Karpas-422 (cell line): ENCODE data around the gene ZNF621. TPM values are rescaled to one million over a fixed set of nuclear protein-coding genes. Genes with fewer than 3 reads are reported as not detected.

ENCODE experiments used
- DNase-seq: peaks from one replicate; pipeline ENCODE4 v3.0.0-alpha.2; 2015
- H2AFZ ChIP-seq: fragments of 200-600 bp; sonication (generic); 2 replicates; pipeline ENCODE4 v1.6.1; 2014; ENCODE audit warnings: antibody characterized with exemption, low read length, mixed read lengths
- H3K27ac ChIP-seq: fragments of 200-600 bp; sonication (generic); 2 replicates; pipeline ENCODE4 v1.5.1; 2014; ENCODE audit warnings: mild to moderate bottlenecking, low read length, moderate library complexity
- H3K27me3 ChIP-seq: fragments of 200-600 bp; sonication (generic); 2 replicates; pipeline ENCODE4 v1.6.1; 2014; ENCODE audit warnings: low read length, mixed read lengths
- H3K36me3 ChIP-seq: fragments of 200-600 bp; sonication (generic); 2 replicates; pipeline ENCODE4 v1.6.1; 2014; ENCODE audit warnings: low read length, mixed read lengths; ENCODE audit not compliant: insufficient read depth
- H3K4me1 ChIP-seq: fragments of 200-600 bp; sonication (generic); 2 replicates; pipeline ENCODE4 v1.6.1; 2014; ENCODE audit warnings: mild to moderate bottlenecking, low read length, mixed read lengths
- H3K4me2 ChIP-seq: fragments of 200-600 bp; sonication (generic); 2 replicates; pipeline ENCODE4 v1.6.1; 2014; ENCODE audit warnings: low read length, low read depth, mild to moderate bottlenecking; ENCODE audit not compliant: poor library complexity, severe bottlenecking
- H3K4me3 ChIP-seq: fragments of 200-600 bp; sonication (generic); 2 replicates; pipeline ENCODE4 v1.5.1; 2014; ENCODE audit warnings: mild to moderate bottlenecking, antibody characterized with exemption, low read length, mixed read lengths
- H3K79me2 ChIP-seq: fragments of 200-600 bp; sonication (generic); 2 replicates; pipeline ENCODE4 v1.6.1; 2014; ENCODE audit warnings: mild to moderate bottlenecking, low read length, mixed read lengths
- H3K9ac ChIP-seq: fragments of 200-600 bp; sonication (generic); 2 replicates; pipeline ENCODE4 v1.6.0; 2014; ENCODE audit warnings: low read length
- H3K9me2 ChIP-seq: fragments of 200-600 bp; sonication (generic), shearing (Covaris generic); replicated peaks from 2 replicates; pipeline ENCODE4 v1.6.0; 2014; ENCODE audit warnings: mild to moderate bottlenecking, low read length, moderate library complexity; ENCODE audit not compliant: insufficient read depth
- H3K9me3 ChIP-seq: fragments of 300-700, 200-600 bp; sonication (generic); 2 replicates; pipeline ENCODE4 v1.6.1; 2014; ENCODE audit warnings: low read length, mixed read lengths
- H4K20me1 ChIP-seq: fragments of 200-600 bp; sonication (generic); 2 replicates; pipeline ENCODE4 v1.6.1; 2014; ENCODE audit warnings: mild to moderate bottlenecking, antibody characterized with exemption, low read length, low read depth; ENCODE audit not compliant: insufficient read depth
- total RNA-seq: library from RNA; depleted of rRNA; stranded (reverse); fragments of >200 nt; shearing (Covaris generic); gene quantifications from 2 replicates; pipeline ENCODE4 v1.2.3, GENCODE V29; 2014; ENCODE audit warnings: low replicate concordance; rRNA removed

ZNF621 gene
- 6.2 and 14.7 TPM in 2 replicates for total RNA-seq

DNA sequence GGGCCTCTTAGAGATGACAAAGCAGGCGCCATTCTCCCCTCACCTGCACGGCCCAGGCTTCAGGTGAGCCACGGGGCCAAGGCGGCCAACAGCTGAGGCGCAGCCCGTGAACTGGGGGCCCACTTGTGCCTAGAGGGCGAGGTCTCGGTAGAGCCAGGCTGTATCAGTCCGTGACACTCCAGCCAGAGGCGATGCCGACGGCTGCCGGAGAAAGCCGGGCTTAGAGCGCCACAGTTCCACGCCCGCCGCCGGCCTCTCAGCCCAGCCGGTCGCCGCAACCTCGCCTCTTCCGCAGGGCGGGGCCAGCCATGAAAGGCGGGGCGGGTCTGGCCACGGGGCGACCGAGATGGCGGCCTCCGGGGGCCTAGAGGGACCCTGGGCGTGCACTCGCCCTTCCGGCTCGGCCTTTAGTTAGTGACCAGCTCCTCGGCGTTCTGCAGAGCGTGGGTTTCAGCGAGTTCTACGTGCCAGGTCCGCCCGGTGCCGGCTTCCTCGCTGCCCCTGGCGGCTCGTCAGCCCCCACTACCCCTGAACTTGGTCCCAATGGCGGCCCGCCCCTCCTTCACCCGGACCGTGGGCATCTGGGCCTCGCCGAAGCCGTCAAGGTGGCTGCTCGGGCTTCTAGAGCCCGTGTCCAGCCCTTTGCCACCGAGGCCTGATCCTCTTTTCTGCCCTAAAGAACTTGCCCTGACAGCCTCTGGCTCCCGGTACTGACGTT is at the start of gene ZNF621:
TSS of gene ZNF621 (plus strand) at position 393 of the 718 bp plus-strand sequence. CDS start 881 bp downstream, outside the sequence.
- Histone ChIP-seq H2AFZ (peak within 1 kb of the TSS; percentile 68), H3K4me3 (peak within 1 kb of the TSS; percentile 81), H3K27ac (no peak within 1 kb of the TSS)

DNA sequence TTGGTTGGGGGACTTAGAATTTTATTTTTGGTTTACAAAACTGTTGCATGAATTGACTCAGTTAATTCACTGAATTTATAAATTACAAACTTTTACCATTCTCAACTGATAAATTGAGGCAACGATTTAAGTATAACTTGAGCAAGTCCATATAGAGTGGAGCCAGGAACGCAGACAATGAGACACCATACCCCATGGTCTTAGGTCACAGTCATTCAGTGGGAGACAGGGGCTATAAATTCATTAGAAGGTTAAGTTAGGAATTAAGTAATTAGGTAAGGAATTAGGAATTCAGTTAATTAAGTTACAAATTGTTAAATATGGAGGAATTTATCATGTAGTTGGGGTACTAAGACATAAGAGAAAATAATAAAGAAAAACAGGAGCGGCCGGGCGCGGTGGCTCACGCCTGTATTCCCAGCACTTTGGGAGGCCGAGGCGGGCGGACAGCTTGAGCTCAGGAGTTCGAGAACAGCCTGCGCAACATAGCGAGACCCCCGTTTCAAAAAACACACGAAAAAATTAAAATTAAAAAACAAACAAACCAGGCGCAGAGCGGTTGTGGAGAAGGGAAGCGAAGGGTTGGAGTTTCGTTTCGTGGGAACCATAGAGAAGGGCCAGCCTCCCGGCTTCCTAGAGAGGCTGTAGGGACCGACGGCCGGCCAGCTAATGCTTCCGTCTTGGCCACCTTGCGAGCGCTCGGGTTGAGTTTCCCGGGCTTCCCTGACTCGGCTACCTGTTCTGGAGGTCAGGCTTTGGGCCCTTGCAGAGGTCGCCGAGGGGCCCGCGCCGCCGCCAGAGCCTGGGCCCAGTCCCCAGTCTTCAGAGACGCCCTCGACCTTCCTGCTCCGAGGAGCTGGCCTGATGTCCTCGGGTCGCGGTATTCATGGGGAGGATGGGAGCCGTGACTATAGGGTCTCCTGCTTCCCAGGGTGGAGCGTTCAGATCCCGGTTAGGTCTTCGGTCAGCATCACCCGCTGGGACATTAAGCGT is 48.0 kb upstream of the ZNF621 start, which contains the start of gene ZNF619:
TSS of gene ZNF619 (plus strand) at position 645 of the 993 bp plus-strand sequence. CDS start 858 bp downstream, outside the sequence.
- Histone ChIP-seq H4K20me1 (no peaks in the 10 kb centered on the region), H3K4me2 (peak within 1 kb of the TSS; percentile 97), H2AFZ (peak within 1 kb of the TSS; percentile 98), H3K9me2 (no peaks in the 10 kb centered on the region), H3K9ac (peak within 1 kb of the TSS; percentile 86), H3K4me1 (peaks cover 24% of the 10 kb centered on the region), H3K27ac (no peak within 1 kb of the TSS), H3K36me3 (no peaks in the 10 kb centered on the region), H3K9me3 (no peaks in the 10 kb centered on the region), H3K27me3 (no peaks in the 10 kb centered on the region), H3K79me2 (peaks cover 11% of the 10 kb centered on the region), H3K4me3 (peak within 1 kb of the TSS; percentile 82)
- peak; percentile 89 for DNase-seq

More for the DNA sequence above, at the start of gene ZNF621:
- no peaks in the 10 kb centered on the region for H3K9me3 ChIP-seq
- peak within 1 kb of the TSS; percentile 81 for H3K9ac ChIP-seq
- DNase-seq = peak; percentile 93
- no peaks in the 10 kb centered on the region for H3K27me3 ChIP-seq
- H3K9me2 ChIP-seq = no peaks in the 10 kb centered on the region
- no peaks in the 10 kb centered on the region for H4K20me1 ChIP-seq
- peaks cover 21% of the 10 kb centered on the region for H3K4me1 ChIP-seq
- H3K4me2 ChIP-seq = peak within 1 kb of the TSS; percentile 96
- peaks cover 18% of the 10 kb centered on the region for H3K36me3 ChIP-seq
- peaks cover 20% of the 10 kb centered on the region for H3K79me2 ChIP-seq

DNA sequence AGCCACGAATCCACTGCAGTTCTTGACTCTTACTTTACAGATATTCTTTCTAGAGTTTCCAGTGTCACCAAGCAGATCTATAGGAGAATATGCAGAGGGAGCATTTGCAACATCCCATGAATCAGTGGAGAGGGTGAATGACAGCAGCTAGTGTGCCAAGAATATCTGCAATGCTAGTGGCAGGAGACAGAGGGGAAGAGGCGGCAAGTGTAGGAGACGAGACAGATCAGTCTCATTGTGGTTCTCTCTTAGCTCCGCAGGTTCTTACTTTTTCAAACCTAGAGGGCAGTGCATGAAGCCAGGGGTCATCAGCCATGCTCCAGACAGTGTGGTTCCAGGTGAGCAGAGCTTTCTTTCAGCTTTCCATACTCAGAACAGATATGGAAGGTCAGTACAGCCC is 47.1 kb upstream of the ZNF621 start:
- H3K36me3 ChIP-seq = 0 out of 2 replicates have a peak, but pooled peaks cover 4% of the 10 kb centered on the region
- peak overlapping the region; percentile 86 for H3K9ac ChIP-seq
- no peaks in the 10 kb centered on the region for H3K9me2 ChIP-seq
- H3K4me2 ChIP-seq = peak overlapping the region; percentile 97
- H3K27ac ChIP-seq = no peak overlapping the region
- H3K4me3 ChIP-seq = peak overlapping the region; percentile 82
- no peaks in the 10 kb centered on the region for H3K27me3 ChIP-seq
- H4K20me1 ChIP-seq = no peaks in the 10 kb centered on the region
- H2AFZ ChIP-seq = peak overlapping the region; percentile 98; the same call in 1 of the 2 replicates
- no peaks in the 10 kb centered on the region for H3K9me3 ChIP-seq
- peak; percentile 53 for DNase-seq
- H3K79me2 ChIP-seq = peaks cover 11% of the 10 kb centered on the region
- peaks cover 25% of the 10 kb centered on the region for H3K4me1 ChIP-seq

DNA sequence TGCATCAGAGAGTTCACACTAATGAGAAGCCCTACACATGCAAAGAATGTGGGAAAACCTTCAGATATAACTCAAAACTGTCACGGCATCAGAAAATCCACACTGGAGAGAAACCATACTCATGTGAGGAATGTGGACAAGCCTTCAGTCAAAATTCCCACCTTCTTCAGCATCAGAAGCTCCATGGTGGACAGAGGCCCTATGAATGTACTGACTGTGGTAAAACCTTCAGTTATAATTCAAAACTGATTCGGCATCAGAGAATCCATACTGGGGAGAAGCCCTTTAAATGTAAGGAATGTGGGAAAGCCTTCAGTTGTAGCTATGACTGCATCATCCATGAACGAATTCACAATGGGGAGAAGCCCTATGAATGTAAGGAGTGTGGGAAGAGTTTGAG is 37.6 kb upstream of the ZNF621 start:
- no peaks in the 10 kb centered on the region for H3K4me1 ChIP-seq
- no peaks in the 10 kb centered on the region for H3K79me2 ChIP-seq
- no peaks in the 10 kb centered on the region for H3K9me2 ChIP-seq
- peaks cover 47% of the 10 kb centered on the region for H3K36me3 ChIP-seq
- H3K9ac ChIP-seq = no peak overlapping the region
- no peak for DNase-seq
- H2AFZ ChIP-seq = no peak overlapping the region
- H3K4me2 ChIP-seq = no peak overlapping the region
- H3K9me3 ChIP-seq = peaks cover 13% of the 10 kb centered on the region; the same call in 1 of the 2 replicates
- H3K27me3 ChIP-seq = no peaks in the 10 kb centered on the region
- no peak overlapping the region for H3K4me3 ChIP-seq
- H3K27ac ChIP-seq = no peak overlapping the region
- no peaks in the 10 kb centered on the region for H4K20me1 ChIP-seq

DNA sequence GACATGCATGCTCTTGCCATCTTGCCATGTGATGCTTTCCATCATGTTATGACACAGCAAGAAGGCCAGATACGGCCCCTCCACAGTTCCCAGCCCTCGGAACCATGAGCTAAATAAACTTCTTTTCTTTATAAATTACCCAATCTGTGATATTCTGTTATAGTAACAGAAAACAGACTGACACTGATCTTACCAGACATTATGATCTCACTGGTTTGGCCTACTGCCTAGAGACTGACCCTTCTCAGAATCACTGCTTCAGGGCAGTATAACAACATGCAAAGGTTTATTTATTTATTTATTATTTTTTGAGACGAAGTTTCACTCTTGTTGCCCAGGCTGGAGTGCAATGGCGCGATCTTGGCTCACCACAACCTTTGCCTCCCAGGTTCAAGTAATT is 33.8 kb upstream of the ZNF621 start:
- Histone ChIP-seq H3K27me3 (no peaks in the 10 kb centered on the region), H2AFZ (no peak overlapping the region), H3K36me3 (peaks cover 22% of the 10 kb centered on the region), H3K27ac (no peak overlapping the region), H3K4me3 (no peak overlapping the region), H3K9ac (no peak overlapping the region), H3K79me2 (no peaks in the 10 kb centered on the region), H3K9me2 (no peaks in the 10 kb centered on the region), H3K4me1 (no peaks in the 10 kb centered on the region), H4K20me1 (no peaks in the 10 kb centered on the region), H3K9me3 (peaks cover 11% of the 10 kb centered on the region; the same call in 1 of the 2 replicates), H3K4me2 (no peak overlapping the region)
- DNase-seq = no peak

DNA sequence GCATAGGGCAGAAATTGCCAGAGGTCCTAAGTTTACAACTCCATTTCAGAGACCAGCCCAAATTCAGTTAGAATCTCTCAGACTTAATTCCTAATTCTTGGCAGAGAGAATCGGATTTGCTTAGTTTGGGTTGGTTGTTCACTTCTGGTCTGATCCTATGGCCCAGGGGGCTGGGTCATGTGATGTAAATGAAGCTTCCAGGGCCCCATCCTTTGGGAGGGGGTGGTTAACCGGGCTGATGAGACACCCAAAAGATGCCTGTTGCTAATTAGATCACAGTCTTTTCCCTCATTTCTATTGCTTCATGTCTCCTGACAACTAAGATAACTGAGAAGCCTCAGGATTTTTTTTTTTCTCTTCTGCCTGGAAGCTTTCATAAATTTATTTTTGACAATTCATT is 30.1 kb upstream of the ZNF621 start:
- H4K20me1 ChIP-seq = no peaks in the 10 kb centered on the region
- no peak overlapping the region for H2AFZ ChIP-seq
- no peaks in the 10 kb centered on the region for H3K9me3 ChIP-seq
- no peak for DNase-seq
- H3K79me2 ChIP-seq = no peaks in the 10 kb centered on the region
- no peak overlapping the region for H3K4me3 ChIP-seq
- no peaks in the 10 kb centered on the region for H3K4me1 ChIP-seq
- no peaks in the 10 kb centered on the region for H3K36me3 ChIP-seq
- H3K9ac ChIP-seq = no peak overlapping the region
- no peaks in the 10 kb centered on the region for H3K9me2 ChIP-seq
- no peak overlapping the region for H3K27ac ChIP-seq
- H3K4me2 ChIP-seq = no peak overlapping the region
- no peaks in the 10 kb centered on the region for H3K27me3 ChIP-seq

DNA sequence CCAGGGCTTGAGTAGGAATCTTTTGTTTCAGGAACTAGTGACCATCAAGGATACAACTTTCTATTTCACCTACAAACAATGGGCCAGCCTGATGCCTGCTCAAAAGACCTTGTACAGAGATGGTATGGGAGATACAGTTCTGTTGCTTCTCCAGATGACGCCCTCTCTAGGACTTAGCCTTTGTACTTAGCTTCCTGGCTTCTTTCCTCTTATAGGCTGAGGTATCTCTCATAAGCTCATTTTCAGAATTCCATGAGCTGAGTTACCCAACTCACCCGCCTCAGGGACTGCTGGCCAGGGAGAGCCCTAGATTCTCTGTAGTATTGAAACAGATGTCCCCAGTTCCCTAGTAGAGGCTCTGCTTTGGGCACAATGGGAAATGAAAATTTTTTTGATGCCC is 27.5 kb upstream of the ZNF621 start:
- no peaks in the 10 kb centered on the region for H3K27me3 ChIP-seq
- no peak overlapping the region for H3K4me3 ChIP-seq
- no peaks in the 10 kb centered on the region for H3K4me1 ChIP-seq
- DNase-seq = no peak
- H3K9ac ChIP-seq = no peak overlapping the region
- H3K27ac ChIP-seq = no peak overlapping the region
- no peaks in the 10 kb centered on the region for H3K9me3 ChIP-seq
- no peak overlapping the region for H3K4me2 ChIP-seq
- H2AFZ ChIP-seq = no peak overlapping the region
- H3K79me2 ChIP-seq = no peaks in the 10 kb centered on the region
- H4K20me1 ChIP-seq = no peaks in the 10 kb centered on the region
- no peaks in the 10 kb centered on the region for H3K9me2 ChIP-seq
- H3K36me3 ChIP-seq = no peaks in the 10 kb centered on the region

DNA sequence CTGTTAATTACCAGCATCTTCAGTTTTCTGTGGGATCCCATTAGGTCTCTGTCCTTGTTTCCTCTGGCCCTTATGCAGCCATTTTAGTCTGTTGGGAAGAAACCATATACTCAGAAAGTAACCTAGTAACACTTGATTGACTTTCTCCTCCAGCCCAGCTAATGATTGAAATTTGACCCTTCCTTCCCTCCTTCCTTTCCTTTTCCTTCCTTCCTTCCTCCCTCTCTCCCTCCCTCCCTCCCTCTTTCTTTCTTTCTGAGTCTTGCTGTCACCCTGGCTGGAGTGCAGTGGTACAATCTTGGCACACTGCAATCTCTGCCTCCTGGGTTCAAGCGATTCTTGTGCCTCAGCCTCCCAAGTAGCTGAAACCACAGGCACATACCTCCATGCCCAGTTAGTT is 24.8 kb upstream of the ZNF621 start:
- Histone ChIP-seq H3K4me3 (no peak overlapping the region), H3K4me1 (no peaks in the 10 kb centered on the region), H3K9me2 (no peaks in the 10 kb centered on the region), H2AFZ (no peak overlapping the region), H4K20me1 (no peaks in the 10 kb centered on the region), H3K27ac (no peak overlapping the region), H3K79me2 (no peaks in the 10 kb centered on the region), H3K4me2 (no peak overlapping the region), H3K27me3 (no peaks in the 10 kb centered on the region), H3K36me3 (no peaks in the 10 kb centered on the region), H3K9ac (no peak overlapping the region), H3K9me3 (no peaks in the 10 kb centered on the region)
- DNase-seq = no peak
